HG02973 (cell line): ENCODE measurements around the gene CMSS1.

Experiments used
- ATAC-seq: cut with Tn5 transposase; IDR thresholded peaks from one replicate; pipeline ENCODE4 v1.9.1; 2021; ENCODE audit warnings: moderate library complexity; ENCODE audit not compliant: unreplicated experiment

CMSS1 gene

DNA sequence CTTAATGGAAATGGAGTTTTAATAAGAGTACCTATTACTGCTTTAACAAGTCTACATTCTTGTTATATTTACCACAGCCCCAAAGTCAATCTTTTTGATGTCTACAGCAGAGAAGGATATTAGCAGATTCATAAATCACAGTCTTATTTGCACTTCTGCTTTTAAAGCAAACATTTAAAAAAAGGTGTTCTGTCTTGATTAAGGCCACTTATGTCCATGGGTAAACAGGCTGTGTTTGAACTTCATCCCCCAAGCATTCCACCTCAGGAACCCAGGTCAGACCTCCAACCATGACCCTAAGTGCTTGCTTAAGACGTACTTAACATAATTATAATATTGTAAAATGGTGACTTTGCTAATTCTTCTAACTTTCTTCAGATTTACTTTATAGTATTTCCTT lies 113.4 kb downstream of the CMSS1 start:
- no peak for ATAC-seq

DNA sequence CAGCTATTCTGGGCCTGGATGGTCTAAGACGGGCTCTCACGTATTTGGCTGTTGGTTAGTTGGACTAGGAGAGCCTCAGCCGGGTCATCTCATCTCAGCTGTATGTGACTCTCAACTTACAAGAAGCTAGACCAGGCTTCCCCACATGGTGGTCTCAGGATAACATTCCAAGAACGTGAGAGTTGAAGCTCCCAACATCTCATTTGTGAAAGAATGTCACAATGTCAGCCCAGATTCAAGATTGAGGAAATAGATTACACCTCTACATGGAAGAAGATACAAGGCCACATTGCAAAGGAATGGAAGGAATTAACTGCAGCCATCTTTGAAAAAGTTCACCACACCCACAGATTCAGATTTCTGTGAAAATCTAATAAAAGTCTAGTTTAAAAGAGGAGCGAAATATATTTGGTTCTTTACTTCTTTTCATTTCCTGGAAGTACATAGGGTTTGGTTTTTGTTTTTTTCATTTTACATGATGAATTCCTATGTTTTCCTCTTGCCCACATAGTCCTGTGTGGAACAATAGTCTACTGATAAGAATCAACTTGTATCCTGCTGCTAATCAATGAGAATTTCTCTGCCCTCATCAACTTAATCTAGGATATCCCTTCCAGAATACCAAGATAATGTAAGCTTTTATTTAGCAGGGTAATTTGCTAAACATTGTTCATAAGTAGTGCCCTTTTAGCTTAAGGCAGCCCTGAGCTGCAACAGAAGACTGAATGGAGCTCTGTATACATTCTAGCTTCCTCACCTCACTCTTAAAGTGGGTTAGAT lies 116.5 kb downstream of the CMSS1 start:
- no peak for ATAC-seq

DNA sequence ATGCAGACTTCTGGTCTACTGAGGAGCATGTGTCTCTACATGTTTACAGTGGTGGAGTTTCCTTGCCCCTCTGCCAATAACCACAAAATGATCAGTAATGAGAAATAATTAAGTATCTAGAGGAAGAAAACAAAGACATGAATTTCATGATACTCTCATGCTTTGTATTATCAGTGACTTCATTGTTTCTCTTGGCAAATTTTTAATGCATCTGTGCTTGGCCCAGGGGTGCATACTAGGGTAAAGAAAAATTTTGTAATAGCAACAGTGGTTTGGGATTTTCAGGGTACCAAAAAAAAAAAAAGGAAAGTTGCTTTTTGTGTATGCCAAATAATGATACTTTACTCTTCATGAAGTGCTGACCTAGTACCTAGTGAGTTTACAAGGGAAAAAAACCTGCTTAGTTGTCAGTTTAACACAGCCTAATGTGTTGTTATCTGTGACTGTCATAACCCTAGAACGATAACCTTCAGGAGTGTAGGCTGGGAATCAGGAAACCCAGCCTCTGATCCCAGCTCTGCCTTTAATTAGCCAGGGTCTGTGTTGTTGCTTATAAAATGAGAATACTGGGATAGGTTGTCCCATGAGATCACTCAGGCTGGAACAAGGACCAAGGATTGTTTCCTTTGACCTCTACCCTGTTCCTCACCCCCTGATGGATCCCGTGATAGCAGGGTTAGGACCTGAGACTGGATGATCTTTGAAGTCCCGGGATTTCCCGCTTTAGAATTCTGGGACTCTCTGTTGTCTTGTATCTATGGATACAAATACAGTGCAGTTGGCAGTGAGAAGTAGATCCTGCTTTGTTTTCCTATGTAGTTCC lies 117.5 kb downstream of the CMSS1 start:
- ATAC-seq = no peak

DNA sequence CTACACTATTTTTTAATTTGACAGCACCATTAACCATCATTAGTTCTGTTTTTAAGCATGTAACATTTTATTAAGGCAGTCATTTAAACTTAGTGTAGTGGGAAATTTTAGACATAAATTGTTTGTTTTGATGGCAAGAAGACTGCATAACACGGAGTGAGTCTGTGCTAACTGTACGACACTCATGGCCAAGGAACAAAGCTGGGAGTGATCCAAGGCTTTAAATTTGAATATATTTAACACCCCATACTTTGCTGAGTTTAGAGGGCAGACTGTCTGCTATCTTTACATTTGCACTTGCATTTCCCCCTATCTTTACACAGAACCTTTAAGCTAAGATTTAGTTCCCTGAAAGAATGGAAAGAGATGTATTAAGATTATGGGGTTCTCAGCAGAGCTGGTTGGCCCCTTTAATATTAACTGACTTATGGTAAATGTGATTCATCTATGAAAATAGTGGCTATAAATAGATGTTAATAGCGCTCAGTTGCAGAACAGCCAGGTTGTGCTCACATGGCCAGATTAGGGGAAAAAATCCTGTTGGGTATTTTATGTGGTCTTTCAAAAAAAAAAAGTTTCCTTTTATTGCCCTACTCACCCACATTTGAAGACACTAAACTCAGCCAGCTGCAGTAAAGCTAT lies 120.7 kb downstream of the CMSS1 start:
- ATAC-seq = no peak

DNA sequence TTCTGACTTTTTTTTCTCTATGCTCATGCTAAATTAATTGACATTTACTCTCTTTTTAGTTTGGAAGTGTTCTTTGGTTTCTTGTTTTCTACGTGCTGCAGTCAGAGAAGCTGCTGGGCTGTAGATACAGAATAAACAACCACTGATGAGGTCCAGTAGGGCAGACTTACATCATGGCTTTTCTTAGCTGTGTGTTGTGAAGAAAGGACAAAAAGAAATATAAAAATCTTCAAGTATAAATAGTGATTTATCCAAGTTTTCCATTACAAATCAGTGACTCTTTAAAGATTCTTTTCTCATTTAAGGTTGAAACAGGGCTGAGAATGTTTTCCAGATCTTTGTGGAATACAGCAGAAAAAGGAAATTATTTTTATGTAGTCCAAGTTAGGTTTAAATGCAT lies 122.2 kb downstream of the CMSS1 start:
- ATAC-seq = no peak

DNA sequence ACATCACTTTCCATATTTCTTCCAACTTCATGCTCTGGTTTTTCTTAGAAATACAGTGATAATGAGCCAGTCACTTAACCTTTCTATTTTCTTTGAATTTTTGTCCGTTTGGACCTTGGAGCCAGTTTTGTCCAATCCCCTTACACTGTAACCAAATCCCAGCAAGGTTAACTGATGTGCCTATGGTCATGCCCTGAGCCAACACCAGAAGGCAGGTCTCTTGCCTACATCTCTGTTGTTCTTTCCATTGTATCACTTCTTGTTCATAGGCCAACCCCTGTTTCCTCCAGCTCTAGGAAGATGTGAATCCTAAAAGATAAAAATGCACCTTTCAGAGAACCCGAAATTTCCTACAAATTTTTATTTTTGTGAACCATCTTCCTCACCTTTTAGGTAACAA lies 122.7 kb downstream of the CMSS1 start:
- no peak for ATAC-seq

DNA sequence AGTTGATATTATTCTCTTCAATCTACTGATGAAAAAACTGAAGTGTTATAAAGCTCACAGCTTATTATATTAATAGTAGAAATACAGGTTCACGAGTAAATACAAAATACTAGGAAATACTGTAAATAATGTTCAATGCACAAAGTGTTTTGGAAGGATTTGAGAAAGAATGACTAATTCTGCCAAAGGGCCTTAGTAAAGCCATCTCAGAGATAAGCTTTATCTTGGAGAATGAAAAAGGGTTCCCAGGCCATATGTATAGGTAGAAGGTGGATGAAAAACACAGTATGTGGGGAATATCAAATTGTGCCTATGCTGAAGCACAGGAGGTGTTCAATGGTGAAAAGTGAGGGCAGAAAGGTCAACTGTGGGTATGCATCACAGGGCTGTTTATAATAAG lies 123.5 kb downstream of the CMSS1 start:
- ATAC-seq = no peak

DNA sequence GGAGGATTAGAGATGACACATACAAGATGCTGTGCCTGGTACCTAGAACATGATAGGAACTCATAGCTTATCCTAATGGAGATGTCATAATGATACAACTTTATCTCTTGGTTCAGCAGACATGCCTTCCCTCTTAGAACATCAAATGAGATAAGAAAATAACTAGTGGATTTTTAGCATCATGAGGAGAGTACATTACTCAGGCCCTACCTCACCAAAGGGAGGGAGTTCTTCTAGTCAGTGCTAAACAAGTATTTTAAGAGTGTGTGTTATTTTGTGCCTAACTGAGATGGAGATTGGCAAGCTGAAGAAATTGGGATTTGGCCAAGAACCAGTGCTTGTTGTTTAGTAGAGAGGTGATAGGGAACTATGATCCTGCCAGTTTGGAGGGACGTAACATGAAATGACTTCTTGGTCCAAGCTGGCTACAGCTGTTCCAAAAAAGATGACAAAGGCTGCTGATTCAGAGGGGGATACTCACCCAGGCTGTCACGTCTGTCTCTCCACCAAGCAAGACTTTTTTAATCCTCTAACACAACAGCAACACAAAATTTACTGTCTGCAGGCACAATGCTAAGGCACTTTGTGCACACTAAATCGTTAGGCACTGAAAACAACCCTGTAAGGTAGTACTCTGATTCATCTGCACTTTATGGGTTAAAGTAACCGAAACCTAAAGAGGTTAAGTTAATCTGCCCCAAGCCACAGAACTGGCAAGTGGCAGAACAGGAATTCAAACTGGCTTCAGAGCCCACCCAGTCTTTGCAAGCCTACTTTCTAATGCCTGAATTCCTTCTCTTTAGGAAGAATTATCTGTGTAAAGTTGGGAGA lies 126.5 kb downstream of the CMSS1 start:
- ATAC-seq = no peak

DNA sequence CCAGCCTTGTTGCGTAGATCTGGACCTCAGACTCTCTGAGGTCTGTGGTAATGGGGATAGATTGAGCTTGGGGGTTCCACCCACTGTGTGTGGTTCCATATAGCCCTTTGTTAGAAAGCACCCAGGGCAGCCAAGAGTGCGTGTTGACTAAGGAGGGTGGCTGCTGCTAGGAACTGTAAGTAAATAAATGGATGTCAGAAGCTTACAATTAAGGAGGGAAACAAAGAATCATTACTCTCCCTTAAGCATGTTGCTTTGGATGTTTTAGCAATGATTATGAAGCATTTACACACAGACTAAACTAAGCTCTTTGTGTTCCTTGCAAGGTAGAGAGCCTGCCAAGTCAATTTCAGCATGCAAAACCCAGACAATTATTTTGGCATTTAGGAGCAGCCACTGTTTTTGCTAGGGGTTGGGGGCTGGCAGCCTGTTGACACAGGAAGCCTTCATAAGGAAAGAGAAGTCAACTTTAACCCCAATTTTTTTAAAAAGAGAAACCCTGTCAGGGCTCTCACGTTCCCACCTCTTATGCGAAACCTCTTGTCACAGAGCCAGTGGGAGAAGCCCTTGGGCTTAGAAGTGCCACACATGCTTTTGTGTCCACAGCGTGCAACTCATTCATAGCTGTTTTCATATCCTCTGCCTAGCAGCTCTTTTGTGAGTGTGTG lies 127.8 kb downstream of the CMSS1 start:
- no peak for ATAC-seq

DNA sequence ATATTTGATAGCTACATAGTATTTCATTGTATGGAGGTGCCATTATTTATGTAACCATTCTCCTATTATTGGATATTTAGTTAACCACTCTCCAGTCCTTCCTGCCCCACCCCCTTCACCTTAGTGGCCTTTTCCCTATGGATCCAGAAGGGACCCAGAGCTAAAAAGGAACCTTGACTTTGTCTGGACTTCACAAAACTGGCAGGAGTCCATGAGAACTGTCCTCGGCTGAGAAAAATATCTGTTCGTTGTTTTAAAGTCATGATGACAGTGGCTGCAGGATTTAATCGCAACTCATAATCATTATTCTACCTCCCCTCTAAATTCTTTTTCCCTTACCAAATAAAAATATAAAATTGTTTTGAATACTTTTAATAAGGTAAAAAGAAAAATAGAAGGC lies 129.7 kb downstream of the CMSS1 start:
- ATAC-seq = no peak

DNA sequence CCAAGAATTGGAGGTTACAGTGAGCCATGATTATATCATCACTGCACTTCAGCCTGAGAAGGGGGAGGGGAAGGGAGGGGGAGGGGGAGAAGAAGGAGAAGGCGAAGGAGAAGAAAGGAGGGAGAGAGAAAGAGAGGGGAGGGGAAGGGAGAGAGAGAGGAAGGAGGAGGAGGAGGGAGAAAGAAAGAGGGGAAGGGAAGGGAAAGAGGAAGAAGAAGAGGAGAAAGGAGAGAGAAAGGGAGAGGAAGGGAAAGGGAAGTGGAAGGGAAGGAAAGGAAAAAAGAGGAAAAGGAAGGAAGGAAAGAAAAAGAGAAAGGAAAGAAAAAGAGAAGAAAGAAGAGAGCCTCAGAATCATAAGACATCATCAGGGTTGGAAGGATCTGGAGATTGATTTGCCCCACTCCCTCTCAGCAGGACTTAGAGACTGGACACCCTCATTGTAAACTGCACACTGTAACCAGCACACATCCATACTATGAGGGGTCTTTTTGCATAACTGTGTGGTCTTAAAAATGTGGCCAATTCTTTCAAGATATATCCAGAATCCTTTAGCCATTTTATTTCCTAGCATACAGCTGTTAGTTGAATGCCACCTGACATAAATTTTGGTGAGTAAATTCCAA lies 130.9 kb downstream of the CMSS1 start:
- ATAC-seq = no peak

DNA sequence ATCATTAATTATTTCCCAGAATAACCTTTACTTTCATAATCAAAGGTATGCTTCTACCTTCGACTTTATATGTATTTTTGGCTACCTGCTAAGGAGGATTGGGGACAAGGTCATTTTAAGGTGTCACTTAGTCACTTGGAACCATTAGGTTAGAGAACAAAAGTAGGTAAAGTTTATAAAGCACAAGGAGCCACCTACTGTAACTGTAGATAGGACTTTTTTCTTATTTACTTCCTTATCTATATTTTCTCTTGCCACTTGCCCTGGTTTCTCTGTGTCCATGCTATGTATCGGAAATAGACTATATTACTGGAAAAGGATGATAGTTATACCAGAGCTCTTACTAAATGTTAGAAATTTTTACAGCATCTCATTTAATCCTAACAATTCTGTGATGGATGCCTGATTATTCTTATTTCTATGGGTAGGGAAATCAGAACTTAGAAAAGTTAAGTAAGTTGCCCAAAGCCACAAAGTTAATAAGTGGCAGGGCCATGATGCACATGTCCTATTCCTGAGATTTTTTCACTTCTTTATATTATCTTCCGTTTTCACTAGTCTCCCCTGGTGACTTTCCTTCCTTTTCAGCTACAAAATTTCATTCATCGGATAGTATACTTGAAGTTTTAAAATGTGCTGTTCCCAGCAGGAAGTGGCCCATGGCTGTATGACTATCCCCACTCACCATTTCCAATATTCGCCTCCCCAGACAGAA lies 132.5 kb downstream of the CMSS1 start:
- no peak for ATAC-seq

DNA sequence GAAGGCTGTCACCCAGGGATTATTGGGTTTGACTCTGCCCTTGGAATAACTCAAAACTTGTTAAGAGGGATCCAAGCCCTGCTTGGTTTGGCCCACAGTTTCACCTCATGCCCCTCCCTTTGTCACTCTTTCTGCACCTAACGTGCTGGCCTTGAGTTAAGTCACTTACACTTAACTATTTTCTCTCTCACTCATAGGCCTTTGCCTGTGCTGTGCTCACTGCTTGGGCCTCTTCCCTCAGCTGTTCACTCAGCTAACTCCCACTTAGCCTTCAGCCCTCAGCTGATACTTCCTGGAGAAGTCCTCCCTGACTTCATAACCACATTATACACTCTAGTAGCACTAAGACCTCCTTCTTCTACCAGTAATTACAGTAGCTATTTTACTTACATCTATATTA lies 133.3 kb downstream of the CMSS1 start:
- ATAC-seq = no peak

DNA sequence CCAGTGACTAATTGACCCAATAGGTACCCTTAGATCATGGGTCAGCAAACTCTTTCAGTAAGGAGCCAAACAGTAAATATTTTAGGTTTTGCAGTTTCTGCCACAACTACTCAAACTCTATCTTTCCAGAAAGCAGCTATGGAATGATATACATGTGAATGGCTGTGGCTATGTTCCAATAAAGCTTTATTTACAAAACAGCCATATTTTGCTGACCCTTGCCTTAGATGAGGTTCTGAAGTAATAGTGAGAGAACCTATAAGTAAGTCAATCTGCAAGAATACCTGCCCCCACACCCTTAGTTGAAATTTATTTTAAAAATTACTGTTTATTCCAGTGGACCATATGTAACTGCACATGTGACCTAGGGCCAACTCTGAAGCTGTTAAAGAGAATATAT lies 134.0 kb downstream of the CMSS1 start:
- no peak for ATAC-seq

DNA sequence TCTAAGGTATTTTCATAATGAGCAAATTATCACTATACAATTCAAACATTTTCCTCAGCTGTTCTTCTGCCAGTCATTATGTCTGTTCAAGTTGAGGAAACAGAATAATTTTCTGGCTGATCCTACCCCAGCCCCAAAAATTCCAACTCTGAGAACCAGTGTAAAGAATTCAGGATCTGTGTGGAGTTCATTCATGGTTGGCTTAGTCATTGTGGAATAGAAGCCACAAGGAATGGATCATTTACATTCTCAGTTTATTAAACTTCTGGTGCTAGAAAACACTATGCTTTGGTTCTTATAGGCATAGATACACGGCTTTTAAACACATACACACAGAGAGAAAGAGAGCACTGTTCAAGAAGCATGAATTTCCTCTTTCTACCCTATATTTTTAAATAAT lies 134.6 kb downstream of the CMSS1 start:
- ATAC-seq = no peak

DNA sequence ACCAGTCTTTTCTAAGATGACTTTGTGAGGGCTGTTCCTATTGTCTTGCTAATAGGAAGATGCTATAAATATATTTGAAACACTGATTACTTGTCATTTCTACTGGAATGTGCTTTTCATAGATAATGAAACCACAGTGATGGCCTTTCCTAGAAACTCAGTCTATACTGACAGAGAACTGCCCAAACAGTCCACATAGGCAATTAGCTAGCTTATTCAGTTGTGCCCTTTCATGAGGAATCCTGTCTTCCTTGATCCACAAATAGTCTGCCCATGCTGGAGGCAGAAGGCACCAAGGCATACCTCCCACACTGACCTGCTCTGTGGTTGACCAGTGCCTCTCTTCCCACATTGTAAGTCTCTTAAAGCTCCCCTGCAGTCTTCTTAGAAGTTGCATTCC lies 135.9 kb downstream of the CMSS1 start:
- ATAC-seq = no peak

DNA sequence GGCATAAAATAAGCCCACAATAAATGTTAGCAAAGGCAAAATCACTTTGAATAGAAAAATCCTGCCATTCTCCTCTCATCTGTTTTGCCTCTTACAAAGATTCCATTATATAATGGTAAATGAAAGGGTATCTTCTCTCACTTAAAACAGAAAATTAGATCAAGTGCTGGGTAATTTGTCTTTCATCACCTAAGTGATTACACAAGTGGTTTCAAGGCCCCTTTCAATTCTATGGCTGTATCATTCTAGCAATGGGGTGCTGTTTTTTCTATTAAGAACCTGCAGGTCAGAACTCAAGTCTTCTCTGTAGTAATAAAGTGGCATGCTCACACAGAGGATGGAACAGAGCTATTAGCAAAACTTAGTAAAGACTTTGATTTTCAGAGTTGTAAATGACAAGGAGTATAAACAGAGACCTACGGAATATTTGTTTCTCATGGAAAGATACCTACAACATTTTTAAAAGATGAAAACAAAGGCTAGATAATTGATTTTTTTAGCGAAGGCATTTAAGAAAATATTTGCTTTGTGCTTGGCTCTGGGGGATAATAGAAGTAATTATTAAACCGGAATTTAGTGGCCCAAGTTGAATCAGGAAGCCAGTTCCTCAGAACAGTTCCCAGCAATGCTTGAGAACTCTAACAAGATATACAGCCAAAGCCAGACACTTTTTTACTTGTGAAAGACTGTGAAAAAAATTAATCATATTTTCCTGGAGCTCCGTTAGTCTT lies 137.4 kb downstream of the CMSS1 start:
- ATAC-seq = no peak

DNA sequence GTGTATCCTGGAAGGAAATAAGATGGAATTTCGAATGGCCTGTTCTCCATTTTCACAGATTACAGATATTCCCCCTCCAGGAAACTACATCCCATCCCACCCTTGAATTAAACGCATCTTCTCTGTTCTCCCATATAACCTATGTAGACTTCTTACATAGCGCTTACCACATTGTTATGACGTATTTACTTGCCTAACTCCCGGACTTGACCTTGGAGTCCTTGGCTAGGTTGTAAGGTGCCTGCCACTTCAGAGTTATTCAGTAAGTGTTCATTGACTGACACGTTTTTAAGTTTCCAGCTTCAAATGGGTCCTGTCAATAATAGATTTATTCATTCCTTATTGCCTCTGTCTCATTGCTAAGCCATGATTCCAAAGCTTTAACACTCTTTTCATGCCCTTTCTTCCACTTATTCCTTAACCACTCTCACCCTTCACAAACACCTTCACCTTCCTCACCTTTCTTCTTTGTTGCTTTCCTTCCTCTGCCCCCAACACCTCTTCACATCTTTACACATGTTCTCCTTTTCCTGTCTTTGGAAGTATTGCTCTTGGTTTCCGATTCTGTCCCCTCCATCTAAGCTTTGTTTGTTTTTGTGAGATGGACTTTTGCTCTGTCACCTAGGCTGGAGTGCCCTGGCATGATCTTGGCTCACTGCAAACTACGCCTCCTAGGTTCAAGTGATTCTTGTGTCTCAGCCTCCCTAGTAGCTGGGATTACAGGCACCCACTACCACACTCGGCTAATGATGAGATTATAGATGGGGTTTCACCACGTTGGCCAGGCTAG lies 138.3 kb downstream of the CMSS1 start:
- ATAC-seq = no peak
